ENCODE results near the gene SLC35E4.
"Not testable (repeated sequence)": the region's sequence is repeated elsewhere in the genome, so short reads cannot be mapped to it uniquely, and the experiment has no call there.

The SLC35E4 gene

GRCh38 chr22:30612789-30613188 lies 22.8 kb upstream of the SLC35E4 start:
- no peak for DNase-seq

GRCh38 chr22:30614268-30614667 lies 21.3 kb upstream of the SLC35E4 start:
- no peak for DNase-seq

GRCh38 chr22:30614879-30615278 lies 20.7 kb upstream of the SLC35E4 start:
- no peak for DNase-seq

- DNase-seq = no peak
Measured at GRCh38 chr22:30615543-30615954, 20.0 kb upstream of the SLC35E4 start.

- DNase-seq = no peak
Measured at GRCh38 chr22:30617819-30618218, 17.8 kb upstream of the SLC35E4 start.

- not testable (repeated sequence) for DNase-seq
Measured at GRCh38 chr22:30619909-30620308, 15.7 kb upstream of the SLC35E4 start.

- no peak for DNase-seq
Measured at GRCh38 chr22:30626413-30626812, 9.2 kb upstream of the SLC35E4 start.

GRCh38 chr22:30627471-30627870 lies 8.1 kb upstream of the SLC35E4 start:
- no peak for DNase-seq

GRCh38 chr22:30628491-30628890 lies 7.1 kb upstream of the SLC35E4 start:
- DNase-seq = no peak

GRCh38 chr22:30631469-30631868 lies 4.1 kb upstream of the SLC35E4 start:
- DNase-seq = not testable (repeated sequence)

GRCh38 chr22:30634471-30635233 lies 929 bp upstream of the SLC35E4 start:
- peak; percentile 52 to 80 for DNase-seq

GRCh38 chr22:30636226-30637077 lies 871 bp downstream of the SLC35E4 start:
- DNase-seq = no peak

GRCh38 chr22:30637701-30638114 lies 2.1 kb downstream of the SLC35E4 start:
- DNase-seq = no peak

- DNase-seq = no peak
Measured at GRCh38 chr22:30640361-30640760, 4.8 kb downstream of the SLC35E4 start.

GRCh38 chr22:30640839-30641430 lies 5.4 kb downstream of the SLC35E4 start:
- DNase-seq = no peak

- no peak for DNase-seq
Measured at GRCh38 chr22:30643055-30643875, 7.7 kb downstream of the SLC35E4 start.

- DNase-seq = no peak
Measured at GRCh38 chr22:30646518-30647160, 11.1 kb downstream of the SLC35E4 start.

GRCh38 chr22:30647536-30647935 lies 12.0 kb downstream of the SLC35E4 start:
- no peak for DNase-seq

GRCh38 chr22:30648825-30649224 lies 13.2 kb downstream of the SLC35E4 start:
- DNase-seq = no peak

- no peak for DNase-seq
Measured at GRCh38 chr22:30649430-30650007, 13.9 kb downstream of the SLC35E4 start.

- DNase-seq = no peak
Measured at GRCh38 chr22:30650508-30651116, 15.0 kb downstream of the SLC35E4 start.
